ENCODE measurements around the gene CYP4F3. TPM values are rescaled to one million over a fixed set of nuclear protein-coding genes. Genes with fewer than 3 reads are reported as not detected.
A peak's percentile ranks its signal among the peaks of the same experiment; 100 is the strongest.

The CYP4F3 gene
- total RNA-seq, 2 donors from 2014 or later, result 0.12 TPM; not detected in 1

DNA sequence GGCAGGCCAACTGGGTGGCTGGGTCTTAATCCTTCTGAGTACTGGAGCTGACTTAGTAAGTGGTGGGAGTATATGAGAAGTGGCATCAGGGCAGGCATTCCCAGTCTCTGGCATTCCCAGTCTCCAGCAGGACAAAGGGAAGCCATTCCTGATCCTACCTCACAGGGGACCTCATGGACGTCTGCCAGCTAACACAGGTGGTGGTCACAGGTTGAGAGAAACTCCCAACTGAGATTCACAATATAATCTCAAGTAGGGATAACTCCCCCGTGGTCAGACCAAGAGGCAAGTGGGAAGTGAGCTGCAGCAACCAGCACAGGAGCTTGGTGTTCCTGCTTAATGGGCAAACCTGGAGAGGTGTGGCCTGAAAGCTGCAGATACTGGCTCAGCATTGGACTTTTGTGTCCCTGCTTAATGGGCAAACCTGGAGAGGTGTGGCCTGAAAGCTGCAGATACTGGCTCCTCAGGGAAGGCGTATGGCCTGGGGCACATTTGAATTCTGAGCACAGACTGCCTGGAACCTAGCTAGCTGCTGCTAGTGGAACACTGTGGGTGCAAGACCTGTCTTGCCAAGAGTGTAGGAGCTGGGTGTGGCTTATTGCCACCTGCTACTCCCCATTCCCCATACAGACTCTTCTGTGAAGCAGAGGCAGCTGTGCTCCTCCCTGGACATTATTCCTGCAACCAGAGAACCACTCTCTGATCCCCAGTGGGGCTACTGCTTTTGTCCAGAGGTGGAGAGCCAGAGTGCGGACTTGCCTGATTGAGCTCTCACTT is 61.2 kb downstream of the CYP4F3 start:
- Mint-ChIP-seq H3K27ac (no peak overlapping the region), H3K9me3 (peaks cover 3% of the 10 kb centered on the region), H3K4me3 (no peak overlapping the region), H3K4me1 (ENCODE audit: low read depth in 2 of 2) (no peaks in the 10 kb centered on the region), H3K36me3 (peaks cover 3% of the 10 kb centered on the region), H3K27me3 (peaks cover 28 to 31% of the 10 kb centered on the region in 2 donors)
- ATAC-seq, result no peak
- no peak for DNase-seq (ENCODE audit: low spot score)

DNA sequence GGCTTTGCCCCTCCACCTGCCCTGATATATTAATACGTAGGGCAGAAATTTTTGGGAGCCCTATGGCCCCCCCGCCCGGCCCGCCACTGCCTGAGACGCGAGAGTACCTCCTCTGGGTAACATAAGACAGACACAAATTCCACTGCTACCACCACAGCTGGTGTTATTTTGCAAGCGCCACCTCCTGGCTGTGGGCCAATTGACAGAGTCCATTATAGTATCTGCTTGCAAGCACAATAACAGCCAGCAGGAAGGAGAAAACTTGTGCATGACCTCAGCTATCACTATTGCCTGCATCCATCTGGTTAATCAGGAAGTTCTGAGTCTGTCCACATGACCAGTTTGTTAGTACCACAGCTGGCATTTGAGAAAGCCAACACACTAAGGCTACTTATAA is 61.8 kb downstream of the CYP4F3 start:
- no peak overlapping the region for H3K4me3 Mint-ChIP-seq
- H3K4me1 Mint-ChIP-seq (ENCODE audit: low read depth in 2 of 2), result no peaks in the 10 kb centered on the region
- ATAC-seq (peak in 1 of 2 donors; percentile 51), DNase-seq (ENCODE audit: low spot score) (no peak)
- peaks cover 5% of the 10 kb centered on the region for H3K36me3 Mint-ChIP-seq
- peaks cover 3% of the 10 kb centered on the region for H3K9me3 Mint-ChIP-seq
- no peak overlapping the region for H3K27ac Mint-ChIP-seq
- peaks cover 28 to 30% of the 10 kb centered on the region in 2 donors for H3K27me3 Mint-ChIP-seq

Other genes starting within 250 kb of the CYP4F3 start
- gene AKAP8L, start 221.9 kb upstream of the CYP4F3 start, total RNA-seq, result 100 to 1,000 TPM in 1 of 2 donors, 10 to 100 TPM in 1; 72.8 to 123 TPM
- 10 to 100 TPM; 27.3 to 46.3 TPM for gene WIZ, start 190.9 kb upstream of the CYP4F3 start, total RNA-seq
- gene RASAL3, start 176.4 kb upstream of the CYP4F3 start, total RNA-seq, result 100 to 1,000 TPM; 129 to 158 TPM
- not detected for gene PGLYRP2, start 161.4 kb upstream of the CYP4F3 start, total RNA-seq
- gene CYP4F22, start 132.4 kb upstream of the CYP4F3 start, total RNA-seq, result under 1 TPM; 0.24 to 0.86 TPM
- gene CYP4F8, start 25.7 kb upstream of the CYP4F3 start, total RNA-seq, result not detected
- gene CYP4F12, start 32.2 kb downstream of the CYP4F3 start, total RNA-seq, result not detected
- not detected for gene OR10H2, start 87.1 kb downstream of the CYP4F3 start, total RNA-seq
- not detected for gene OR10H3, start 97.1 kb downstream of the CYP4F3 start, total RNA-seq
- not detected for gene OR10H5, start 146.8 kb downstream of the CYP4F3 start, total RNA-seq
- gene OR10H1, start 174.8 kb downstream of the CYP4F3 start, total RNA-seq, result under 1 TPM; 0.07 to 0.20 TPM

All from natural killer cell treated with Interleukin-12 subunit alpha and Interleukin-12 subunit beta and Interleukin-15 and Interleukin-18, amount 100 ng/mL, for 72 hours (primary cell).